Pancreas (tissue), 10 donors: Measurements from ENCODE around the gene RND2. TPM values are rescaled to one million over a fixed set of nuclear protein-coding genes. Genes with fewer than 3 reads are reported as not detected.

ENCODE experiments used
- ATAC-seq, 4 donors: fragments of 200-7000 bp; cut with Tn5 transposase; one replicate each; pipeline versions ENCODE4 v1.8.0 to v1.9.1; 2020; ENCODE audit warnings: mild to moderate bottlenecking in 4 of 4, moderate library complexity in 4 of 4
- DNase-seq, 6 donors: peaks; one replicate each; pipeline ENCODE4 v3.0.0-alpha.2; 2020
- FAIRE-seq: peaks from 2 replicates; lab custom pipeline; 2012; peaks lifted over from hg19 to GRCh38; lab: Jason Lieb, UNC
- H3K27ac ChIP-seq, 4 donors: fragments of 200-600 bp; sonication (generic); 1 replicate in 3 of 4; 2 replicates in 1 of 4; pipeline versions ENCODE4 v1.5.0 to v1.8.0; 2020
- H3K27me3 ChIP-seq, 4 donors: fragments of 200-600 bp; one replicate each; pipeline ENCODE4 v1.8.0; 2021
- H3K36me3 ChIP-seq, 3 donors: fragments of 200-600 bp; sonication (generic) in 1 of 3; one replicate each; pipeline versions ENCODE4 v1.5.0 to v1.8.0; 2020 to 2021
- H3K4me1 ChIP-seq, 3 donors: fragments of 200-600 bp; one replicate each; pipeline ENCODE4 v1.8.0; 2021
- H3K4me3 ChIP-seq, 4 donors: fragments of 200-600 bp; sonication (generic) in 2 of 4; one replicate each; pipeline versions ENCODE4 v1.5.0 to v1.8.0; 2020 to 2021
- H3K9me3 ChIP-seq, 4 donors: fragments of 200-600 bp; one replicate each; pipeline ENCODE4 v1.8.0; 2021
- CTCF ChIP-seq, 4 donors: fragments of 200-600 bp; sonication (generic) in 3 of 4; IDR thresholded peaks; one replicate each; pipeline versions ENCODE4 v1.5.0 to v1.8.0; 2021; ENCODE audit warnings: antibody characterized with exemption in 4 of 4
- WGBS, 2 donors: extraction: QIAGEN DNeasy Blood & Tissue Kit; methylation state at CpG; one replicate each; pipeline ENCODE4 v1.1.7; 2013; 5-methylcytosine and 5-hydroxymethylcytosine counted together
- intact Hi-C, 3 donors: fragments of 100-400 bp; cut with DNase I; formaldehyde crosslinking; loops; one replicate each; pipeline versions ENCODE4 v1.11.1 to v1.14.2; 2022
- polyA plus RNA-seq, 2 donors: library from polyadenylated mRNA; stranded (reverse); fragments of 200-250 nt; gene quantifications; one replicate each; pipeline ENCODE4 v1.2.3, GENCODE V29; 2013
- total RNA-seq, 6 donors: library from RNA; stranded (reverse); fragmentation: NEBNext Ultra II Directional in 4 of 6; extraction: Animal tissue kit (Norgen Biotek cat#: 25700) in 4 of 6; gene quantifications; one replicate each; pipeline versions ENCODE4 v1.2.1 to v1.2.4, GENCODE V29; 2021 to 2023
- donor health status: healthy with polysubstance abuse.
- donor health status: DM: no; HTN: no; CAD: no; lungs with moderate emphysema.
- donor health status: DM: no; HTN: no; CAD: no.
- donor health status: control.
- donor health status: control.
- donor health status: Bipolar disorder and iron deficiency.
- donor health status: DM: yes; HTN: yes; CAD: no.
- donor health status: DM: no; HTN: no; CAD: no.
- donor health status: DM: no; HTN: no; CAD: no.
- donor health status: DM: yes; HTN: yes; CAD: no.

The RND2 gene
- total and polyA plus RNA-seq, 8 donors, result 0.22 to 1.1 (median 0.57) TPM

GRCh38 chr17:43031666-43032065 lies 6.6 kb downstream of the RND2 start:
- Histone ChIP-seq H3K4me1 (no peaks in the 10 kb centered on the region), H3K9me3 (no peaks in the 10 kb centered on the region), H3K4me3 (no peak overlapping the region), H3K27ac (no peak overlapping the region), H3K27me3 (no peaks in the 10 kb centered on the region), H3K36me3 (no peaks in the 10 kb centered on the region)
- intact Hi-C loops, result no loop called here
- no peak for FAIRE-seq
- no peak for DNase-seq
- WGBS, 2 donors, result 69 to 77% methylated on average over 3 of the region's 3 CpGs
- TF ChIP-seq CTCF (IDR thresholded peaks at IDR 0.05), result no peak
- ATAC-seq, result no peak

GRCh38 chr17:43033948-43034881 lies 9.2 kb downstream of the RND2 start:
- TF ChIP-seq CTCF (IDR thresholded peaks at IDR 0.05), result no peak
- 55 to 59% methylated on average over 12 of the region's 12 CpGs for WGBS, 2 donors
- FAIRE-seq (no peak), ATAC-seq (no peak), DNase-seq (no peak)
- no peaks in the 10 kb centered on the region for H3K36me3 ChIP-seq
- H3K4me3 ChIP-seq, result no peak overlapping the region
- no peaks in the 10 kb centered on the region for H3K9me3 ChIP-seq
- intact Hi-C loops, result no loop called here
- H3K27ac ChIP-seq, result no peak overlapping the region
- H3K4me1 ChIP-seq, result no peaks in the 10 kb centered on the region
- H3K27me3 ChIP-seq, result no peaks in the 10 kb centered on the region

GRCh38 chr17:43034894-43035293 lies 9.9 kb downstream of the RND2 start:
- ATAC-seq (no peak), DNase-seq (no peak), FAIRE-seq (no peak)
- H3K4me3 ChIP-seq, result no peak overlapping the region
- 91 to 92% methylated on average over 3 of the region's 3 CpGs for WGBS, 2 donors
- no peaks in the 10 kb centered on the region for H3K36me3 ChIP-seq
- no peaks in the 10 kb centered on the region for H3K4me1 ChIP-seq
- no peaks in the 10 kb centered on the region for H3K27me3 ChIP-seq
- intact Hi-C loops, result no loop called here
- no peaks in the 10 kb centered on the region for H3K9me3 ChIP-seq
- TF ChIP-seq CTCF (IDR thresholded peaks at IDR 0.05), result no peak
- H3K27ac ChIP-seq, result no peak overlapping the region

- intact Hi-C loops, result no loop called here
- DNase-seq (no peak), FAIRE-seq (no peak), ATAC-seq (no peak)
- Histone ChIP-seq H3K4me1 (no peaks in the 10 kb centered on the region), H3K27ac (no peak overlapping the region), H3K36me3 (no peaks in the 10 kb centered on the region), H3K27me3 (no peaks in the 10 kb centered on the region), H3K9me3 (no peaks in the 10 kb centered on the region), H3K4me3 (no peak overlapping the region)
- 84 to 94% methylated on average over 2 of the region's 2 CpGs for WGBS, 2 donors
- TF ChIP-seq CTCF (IDR thresholded peaks at IDR 0.05), result no peak
These were observed 14.6 kb downstream of the RND2 start for GRCh38 chr17:43039646-43040045.

GRCh38 chr17:43040655-43041054 lies 15.6 kb downstream of the RND2 start:
- TF ChIP-seq CTCF (IDR thresholded peaks at IDR 0.05), result no peak
- intact Hi-C loops, result no loop called here
- H3K4me1 ChIP-seq, result no peaks in the 10 kb centered on the region
- no peaks in the 10 kb centered on the region for H3K27me3 ChIP-seq
- ATAC-seq (no peak), DNase-seq (no peak), FAIRE-seq (no peak)
- H3K4me3 ChIP-seq, result no peak overlapping the region
- H3K36me3 ChIP-seq, result no peaks in the 10 kb centered on the region
- 46 to 66% methylated on average over 2 of the region's 2 CpGs for WGBS, 2 donors
- H3K9me3 ChIP-seq, result no peaks in the 10 kb centered on the region
- H3K27ac ChIP-seq, result no peak overlapping the region
